OCI-LY1 (cell line): ENCODE data around the gene TEPSIN.

Source experiments
- CTCF ChIP-seq: fragments of 200-600 bp; sonication (generic), shearing (Covaris generic); IDR thresholded peaks from 2 replicates; pipeline ENCODE4 v1.5.1; 2017; ENCODE audit warnings: mild to moderate bottlenecking, antibody characterized with exemption, low read length, moderate library complexity, mixed read lengths
- EZH2 ChIP-seq: fragments of 200-600 bp; sonication (generic), shearing (Covaris generic); IDR thresholded peaks from 2 replicates; pipeline ENCODE4 v1.8.0; 2017; ENCODE audit warnings: borderline replicate concordance, mixed run types, mild to moderate bottlenecking, antibody characterized with exemption, low read length, moderate library complexity, mixed read lengths

- TF ChIP-seq CTCF (no peak), EZH2 (no peak)
Observed at GRCh38 chr17:81192386-81193050, 46.3 kb downstream of the TEPSIN start.
